ENCODE measurements around the gene WASF2. TPM values are rescaled to one million over a fixed set of nuclear protein-coding genes. Genes with fewer than 3 reads are reported as not detected.

The WASF2 gene
- total and polyA plus RNA-seq, 2 experiments from 2014 or later: 32.7 to 53.4 TPM

DNA sequence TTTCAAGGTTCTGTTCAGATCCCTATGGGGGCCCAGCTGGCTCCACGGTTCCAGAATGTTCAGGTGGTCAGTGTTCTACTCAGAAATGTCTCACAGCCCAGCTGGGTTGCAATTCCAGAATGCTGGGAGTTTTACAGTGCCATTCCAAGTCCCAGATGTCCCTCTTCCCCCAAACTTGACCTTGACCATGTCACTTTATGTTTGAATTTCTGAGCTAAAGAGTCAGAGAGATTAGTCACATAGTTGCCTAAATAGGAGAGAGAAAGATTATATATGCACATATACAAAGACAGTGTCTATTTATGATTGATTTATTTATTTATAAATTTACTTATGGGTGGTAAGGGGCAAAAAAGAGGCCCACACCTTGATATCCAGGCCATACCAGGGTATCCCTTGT lies 95.0 kb downstream of the WASF2 start:
- H3K9me3 ChIP-seq (ENCODE audit: low read depth): no peaks in the 10 kb centered on the region
- H3K27me3 ChIP-seq: no peaks in the 10 kb centered on the region
- no peak overlapping the region for H3K4me3 ChIP-seq
- TF ChIP-seq, protein P1, sequence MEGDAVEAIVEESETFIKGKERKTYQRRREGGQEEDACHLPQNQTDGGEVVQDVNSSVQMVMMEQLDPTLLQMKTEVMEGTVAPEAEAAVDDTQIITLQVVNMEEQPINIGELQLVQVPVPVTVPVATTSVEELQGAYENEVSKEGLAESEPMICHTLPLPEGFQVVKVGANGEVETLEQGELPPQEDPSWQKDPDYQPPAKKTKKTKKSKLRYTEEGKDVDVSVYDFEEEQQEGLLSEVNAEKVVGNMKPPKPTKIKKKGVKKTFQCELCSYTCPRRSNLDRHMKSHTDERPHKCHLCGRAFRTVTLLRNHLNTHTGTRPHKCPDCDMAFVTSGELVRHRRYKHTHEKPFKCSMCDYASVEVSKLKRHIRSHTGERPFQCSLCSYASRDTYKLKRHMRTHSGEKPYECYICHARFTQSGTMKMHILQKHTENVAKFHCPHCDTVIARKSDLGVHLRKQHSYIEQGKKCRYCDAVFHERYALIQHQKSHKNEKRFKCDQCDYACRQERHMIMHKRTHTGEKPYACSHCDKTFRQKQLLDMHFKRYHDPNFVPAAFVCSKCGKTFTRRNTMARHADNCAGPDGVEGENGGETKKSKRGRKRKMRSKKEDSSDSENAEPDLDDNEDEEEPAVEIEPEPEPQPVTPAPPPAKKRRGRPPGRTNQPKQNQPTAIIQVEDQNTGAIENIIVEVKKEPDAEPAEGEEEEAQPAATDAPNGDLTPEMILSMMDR (IDR thresholded peaks at IDR 0.05; ENCODE audit: low read depth, low read length): no peak
- no peaks in the 10 kb centered on the region for H3K36me3 ChIP-seq
- H3K4me1 ChIP-seq (ENCODE audit: low read depth): peaks cover 11% of the 10 kb centered on the region
- no peak for DNase-seq (ENCODE audit: low read depth in 1 of 2, low spot score in 1 of 2)
- no peak overlapping the region for H3K27ac ChIP-seq

- H3K4me3 ChIP-seq: no peak overlapping the region
- no peak overlapping the region for H3K27ac ChIP-seq
- no peaks in the 10 kb centered on the region for H3K36me3 ChIP-seq
- no peaks in the 10 kb centered on the region for H3K27me3 ChIP-seq
- H3K9me3 ChIP-seq (ENCODE audit: low read depth): no peaks in the 10 kb centered on the region
- peaks cover 8% of the 10 kb centered on the region for H3K4me1 ChIP-seq (ENCODE audit: low read depth)
- TF ChIP-seq, protein P1 (IDR thresholded peaks at IDR 0.05; ENCODE audit: low read depth, low read length): no peak
- no peak for DNase-seq (ENCODE audit: low read depth in 1 of 2, low spot score in 1 of 2)
These were observed 95.7 kb downstream of the WASF2 start for GRCh38 chr1:27394282-27394658.

- no peak for DNase-seq (ENCODE audit: low read depth in 1 of 2, low spot score in 1 of 2)
- Histone ChIP-seq H3K9me3 (ENCODE audit: low read depth) (no peaks in the 10 kb centered on the region), H3K36me3 (no peaks in the 10 kb centered on the region), H3K27me3 (no peaks in the 10 kb centered on the region), H3K4me1 (ENCODE audit: low read depth) (peaks cover 3% of the 10 kb centered on the region), H3K27ac (no peak overlapping the region), H3K4me3 (no peak overlapping the region)
- TF ChIP-seq, protein P1 (IDR thresholded peaks at IDR 0.05; ENCODE audit: low read depth, low read length): no peak
These were observed 96.2 kb downstream of the WASF2 start for GRCh38 chr1:27393641-27394281.

- H3K27ac ChIP-seq: no peak overlapping the region
- H3K4me3 ChIP-seq: peak overlapping the region; percentile 53
- H3K4me1 ChIP-seq (ENCODE audit: low read depth): peaks cover 3% of the 10 kb centered on the region
- TF ChIP-seq, protein P1 (IDR thresholded peaks at IDR 0.05; ENCODE audit: low read depth, low read length): peak; percentile 40
- no peaks in the 10 kb centered on the region for H3K27me3 ChIP-seq
- no peaks in the 10 kb centered on the region for H3K9me3 ChIP-seq (ENCODE audit: low read depth)
- no peak for DNase-seq (ENCODE audit: low read depth in 1 of 2, low spot score in 1 of 2)
- H3K36me3 ChIP-seq: no peaks in the 10 kb centered on the region
These were observed 97.0 kb downstream of the WASF2 start for GRCh38 chr1:27392778-27393635.

- TF ChIP-seq, protein P1 (IDR thresholded peaks at IDR 0.05; ENCODE audit: low read depth, low read length): peak; percentile 64
- peak; percentile 94 to 96 for DNase-seq (ENCODE audit: low read depth in 1 of 2, low spot score in 1 of 2)
- no peaks in the 10 kb centered on the region for H3K27me3 ChIP-seq
- peaks cover 3% of the 10 kb centered on the region for H3K4me1 ChIP-seq (ENCODE audit: low read depth)
- H3K27ac ChIP-seq: no peak within 1 kb of the TSS
- no peaks in the 10 kb centered on the region for H3K9me3 ChIP-seq (ENCODE audit: low read depth)
- H3K36me3 ChIP-seq: no peaks in the 10 kb centered on the region
- peak within 1 kb of the TSS; percentile 53 for H3K4me3 ChIP-seq
These were observed 97.7 kb downstream of the WASF2 start, which contains the start of gene GPR3 for GRCh38 chr1:27392096-27392777. Gene GPR3 (plus strand): TSS chr1:27392622. CDS start chr1:27393799, 1,177 bp downstream.
